ENCODE results near the gene TBC1D25.

TBC1D25 gene

GRCh38 chrX:48573690-48574269 is 34.3 kb downstream of the TBC1D25 start:
- DNase-seq, result peak; percentile 43

GRCh38 chrX:48574270-48575266 is 35.1 kb downstream of the TBC1D25 start, which contains the start of gene RBM3:
RBM3 (plus strand) TSS chrX:48574484; CDS start chrX:48575181, 697 bp downstream.
- DNase-seq, result peak; percentile 52

- DNase-seq, result no peak
Observed at GRCh38 chrX:48575642-48576041, 36.1 kb downstream of the TBC1D25 start.

GRCh38 chrX:48576108-48576507 is 36.6 kb downstream of the TBC1D25 start:
- DNase-seq, result no peak

GRCh38 chrX:48578661-48579128 is 39.2 kb downstream of the TBC1D25 start:
- no peak for DNase-seq

- no peak for DNase-seq
Observed at GRCh38 chrX:48579259-48579658, 39.7 kb downstream of the TBC1D25 start.

- no peak for DNase-seq
Observed at GRCh38 chrX:48580662-48581061, 41.1 kb downstream of the TBC1D25 start.

GRCh38 chrX:48584698-48585097 is 45.2 kb downstream of the TBC1D25 start:
- DNase-seq, result no peak

- peak; percentile 27 for DNase-seq
Observed at GRCh38 chrX:48589482-48590162, 50.1 kb downstream of the TBC1D25 start.

- DNase-seq, result no peak
Observed at GRCh38 chrX:48590203-48591103, 50.9 kb downstream of the TBC1D25 start.

GRCh38 chrX:48591255-48591791 is 51.8 kb downstream of the TBC1D25 start:
- DNase-seq, result no peak

GRCh38 chrX:48592971-48593370 is 53.5 kb downstream of the TBC1D25 start:
- DNase-seq, result no peak

- DNase-seq, result no peak
Observed at GRCh38 chrX:48595929-48596328, 56.4 kb downstream of the TBC1D25 start.

- DNase-seq, result peak; percentile 76
Observed at GRCh38 chrX:48597353-48598264, 58.1 kb downstream of the TBC1D25 start, which contains the start of gene WDR13. WDR13 (plus strand) TSS chrX:48597492; CDS start chrX:48597997, 505 bp downstream.

GRCh38 chrX:48598614-48599013 is 59.1 kb downstream of the TBC1D25 start:
- DNase-seq, result no peak

- DNase-seq, result no peak
Observed at GRCh38 chrX:48599341-48599740, 59.8 kb downstream of the TBC1D25 start.

- no peak for DNase-seq
Observed at GRCh38 chrX:48600226-48600625, 60.7 kb downstream of the TBC1D25 start.

GRCh38 chrX:48601741-48602394 is 62.4 kb downstream of the TBC1D25 start:
- no peak for DNase-seq

- no peak for DNase-seq
Observed at GRCh38 chrX:48604701-48605100, 65.2 kb downstream of the TBC1D25 start.

GRCh38 chrX:48606091-48606490 is 66.6 kb downstream of the TBC1D25 start:
- DNase-seq, result no peak
